Loucy (cell line): Measurements from ENCODE around the gene IGSF5.

Experiments used
- H2AFZ ChIP-seq: fragments of 200-600 bp; sonication (generic); 2 replicates; pipeline ENCODE4 v1.6.0; 2016; ENCODE audit warnings: antibody characterized with exemption, mild to moderate bottlenecking, low read length, moderate library complexity
- H3F3A ChIP-seq: fragments of 200-600 bp; 2 replicates; pipeline ENCODE4 v1.6.0; 2016; ENCODE audit warnings: antibody characterized with exemption, low read depth, mild to moderate bottlenecking
- H3K27me3 ChIP-seq: fragments of 200-600 bp; sonication (generic); 2 replicates; pipeline ENCODE4 v1.6.1; 2014; ENCODE audit warnings: low read length, mild to moderate bottlenecking; ENCODE audit not compliant: insufficient read depth, poor library complexity, severe bottlenecking
- H3K36me3 ChIP-seq: fragments of 200-600 bp; sonication (generic); 2 replicates; pipeline ENCODE4 v1.6.1; 2016; ENCODE audit warnings: low read length; ENCODE audit not compliant: insufficient read depth
- H3K4me1 ChIP-seq: fragments of 200-600 bp; sonication (generic); 2 replicates; pipeline ENCODE4 v1.5.1; 2014; ENCODE audit warnings: low read length, mild to moderate bottlenecking; ENCODE audit not compliant: insufficient read depth, poor library complexity, severe bottlenecking
- H3K4me2 ChIP-seq: fragments of 200-600 bp; sonication (generic); 2 replicates; pipeline ENCODE4 v1.6.0; 2014; ENCODE audit warnings: antibody characterized with exemption, low read length, low read depth, mild to moderate bottlenecking; ENCODE audit not compliant: poor library complexity, severe bottlenecking
- H3K4me3 ChIP-seq: fragments of 200-600 bp; sonication (generic); 2 replicates; pipeline ENCODE4 v1.5.1; 2014; ENCODE audit warnings: low read length, mild to moderate bottlenecking, mixed read lengths; ENCODE audit not compliant: poor library complexity, severe bottlenecking
- H3K79me2 ChIP-seq: fragments of 200-600 bp; sonication (generic); 2 replicates; pipeline ENCODE4 v1.6.1; 2014; ENCODE audit warnings: low read length; ENCODE audit not compliant: insufficient read depth
- H3K9ac ChIP-seq: fragments of 200-600 bp; sonication (generic); 2 replicates; pipeline ENCODE4 v1.6.0; 2014; ENCODE audit warnings: mild to moderate bottlenecking, low read depth, low read length, moderate library complexity; ENCODE audit not compliant: poor library complexity, severe bottlenecking
- H3K9me2 ChIP-seq: fragments of 200-600 bp; sonication (generic); replicated peaks from 2 replicates; pipeline ENCODE4 v1.6.1; 2016; ENCODE audit warnings: low read depth, low read length, mixed read lengths
- H3K9me3 ChIP-seq: fragments of 200-600 bp; sonication (generic); 2 replicates; pipeline ENCODE4 v1.6.1; 2014; ENCODE audit warnings: mild to moderate bottlenecking, antibody characterized with exemption, low read length, low read depth; ENCODE audit not compliant: insufficient read depth
- H4K20me1 ChIP-seq: fragments of 200-600 bp; sonication (generic); 2 replicates; pipeline ENCODE4 v1.6.0; 2014; ENCODE audit warnings: antibody characterized with exemption, low read length, mild to moderate bottlenecking; ENCODE audit not compliant: insufficient read depth, poor library complexity, severe bottlenecking
- CTCF ChIP-seq: fragments of 200-600 bp; sonication (generic); conservative IDR thresholded peaks from 2 replicates; pipeline ENCODE4 v1.5.1; 2014; ENCODE audit warnings: mild to moderate bottlenecking, antibody characterized with exemption, low read length
- EZH2phosphoT487 ChIP-seq: fragments of 200-600 bp; IDR thresholded peaks from 2 replicates; pipeline ENCODE4 v1.6.1; 2018; ENCODE audit warnings: antibody characterized with exemption, mild to moderate bottlenecking, moderate library complexity, borderline replicate concordance

The IGSF5 gene

DNA sequence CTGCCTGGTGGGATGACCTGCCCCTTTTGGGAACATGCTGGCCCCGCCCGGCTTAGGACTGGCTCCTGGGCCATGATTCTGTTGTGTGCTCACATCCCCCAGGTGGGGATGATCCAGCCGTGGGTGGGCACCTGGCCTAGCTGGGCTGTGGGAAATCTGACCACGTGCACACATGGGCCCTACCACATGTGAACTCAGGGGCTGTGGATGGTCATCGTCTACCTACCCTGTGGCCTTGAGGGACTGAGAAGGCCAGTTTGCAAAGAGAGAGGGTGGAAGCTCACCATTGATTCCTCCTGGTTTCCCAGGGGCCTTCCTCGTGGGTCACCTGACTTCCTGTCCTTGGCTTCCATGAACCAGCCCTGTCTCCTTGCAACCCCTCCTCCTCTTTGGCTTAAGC lies 102.9 kb downstream of the IGSF5 start:
- Histone ChIP-seq H4K20me1 (no peaks in the 10 kb centered on the region), H3K9me3 (peaks cover 6% of the 10 kb centered on the region; the same call in 1 of the 2 replicates), H3K9me2 (no peaks in the 10 kb centered on the region), H2AFZ (no peak overlapping the region), H3K27me3 (no peaks in the 10 kb centered on the region), H3K4me1 (no peaks in the 10 kb centered on the region), H3K4me3 (no peak overlapping the region), H3K79me2 (no peaks in the 10 kb centered on the region), H3K4me2 (no peak overlapping the region), H3K9ac (no peak overlapping the region), H3K36me3 (no peaks in the 10 kb centered on the region), H3F3A (no peaks in the 10 kb centered on the region)
- no peak for TF ChIP-seq CTCF
- no peak for TF ChIP-seq EZH2phosphoT487

- Histone ChIP-seq H3K4me2 (no peak overlapping the region), H3K27me3 (no peaks in the 10 kb centered on the region), H3K4me3 (no peak overlapping the region), H3K79me2 (no peaks in the 10 kb centered on the region), H3K9me2 (no peaks in the 10 kb centered on the region), H3F3A (no peaks in the 10 kb centered on the region), H2AFZ (no peak overlapping the region), H3K9me3 (peaks cover 6% of the 10 kb centered on the region; the same call in 1 of the 2 replicates), H4K20me1 (no peaks in the 10 kb centered on the region), H3K9ac (no peak overlapping the region), H3K36me3 (no peaks in the 10 kb centered on the region), H3K4me1 (no peaks in the 10 kb centered on the region)
- TF ChIP-seq CTCF (no peak), EZH2phosphoT487 (no peak)
Observed at GRCh38 chr21:39849014-39849655, 104.2 kb downstream of the IGSF5 start.

DNA sequence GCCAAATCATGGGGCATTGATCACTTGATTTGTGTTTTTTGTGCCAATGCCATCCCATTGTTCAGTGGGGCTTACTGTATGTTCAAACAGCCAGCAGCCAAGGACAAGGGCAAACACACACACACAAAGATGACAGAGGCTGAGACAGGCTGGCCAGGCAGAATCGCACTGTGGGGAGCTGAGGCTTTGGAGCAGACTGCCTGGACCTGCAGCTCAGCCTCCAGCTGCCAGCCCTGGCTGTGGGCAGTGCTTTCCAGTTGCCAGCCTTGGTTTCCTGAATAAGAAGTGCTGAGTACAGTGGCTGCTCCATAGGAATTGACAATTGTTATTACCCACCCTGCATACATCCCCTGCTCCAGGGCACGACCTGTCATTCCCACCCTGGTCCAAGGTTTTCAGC lies 105.3 kb downstream of the IGSF5 start:
- Histone ChIP-seq H3F3A (no peaks in the 10 kb centered on the region), H3K36me3 (no peaks in the 10 kb centered on the region), H3K27me3 (no peaks in the 10 kb centered on the region), H3K4me1 (no peaks in the 10 kb centered on the region), H3K4me2 (no peak overlapping the region), H3K9ac (no peak overlapping the region), H3K4me3 (no peak overlapping the region), H3K79me2 (no peaks in the 10 kb centered on the region), H4K20me1 (no peaks in the 10 kb centered on the region), H2AFZ (no peak overlapping the region), H3K9me3 (peaks cover 6% of the 10 kb centered on the region; the same call in 1 of the 2 replicates), H3K9me2 (no peaks in the 10 kb centered on the region)
- no peak for TF ChIP-seq EZH2phosphoT487
- no peak for TF ChIP-seq CTCF
